ENCODE results near the gene BABAM2.

BABAM2 gene

DNA sequence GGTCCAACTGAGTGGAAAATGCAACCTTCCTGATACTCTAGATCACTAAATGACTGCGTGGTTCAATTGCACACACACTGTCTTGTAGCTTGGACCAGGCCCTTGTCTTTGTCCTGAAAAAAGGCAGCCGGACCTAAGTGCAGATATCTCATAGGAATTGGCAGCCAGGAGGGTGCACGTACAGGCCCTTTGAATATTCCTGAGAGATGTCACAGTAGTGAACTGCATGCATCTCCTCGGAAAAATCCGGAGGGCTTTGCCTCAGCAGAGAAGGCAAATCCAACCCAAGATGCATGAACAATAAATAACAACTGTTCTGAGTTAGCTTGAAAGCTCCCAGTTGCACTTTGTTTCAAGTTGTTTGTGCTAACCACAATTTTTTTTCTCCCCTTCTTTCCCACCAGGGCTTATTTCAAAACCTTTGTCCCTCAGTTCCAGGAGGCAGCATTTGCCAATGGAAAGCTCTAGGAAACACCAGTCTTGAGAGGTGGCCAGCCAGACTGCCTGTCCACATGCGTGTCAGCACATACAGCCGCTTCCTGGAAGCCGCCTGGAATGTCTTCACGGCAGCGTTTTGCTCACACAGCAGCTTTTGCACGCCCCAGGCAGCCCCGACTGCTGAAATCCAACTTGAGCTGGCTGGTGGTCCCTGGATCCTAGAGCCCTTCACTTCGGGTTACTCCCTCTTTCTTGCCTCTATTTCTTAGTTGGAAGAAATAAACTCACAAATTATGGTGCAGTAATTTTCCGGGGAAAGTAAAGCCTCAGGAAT is 447.7 kb downstream of the BABAM2 start:
- DNase-seq (ENCODE audit: low read depth), result no peak

DNA sequence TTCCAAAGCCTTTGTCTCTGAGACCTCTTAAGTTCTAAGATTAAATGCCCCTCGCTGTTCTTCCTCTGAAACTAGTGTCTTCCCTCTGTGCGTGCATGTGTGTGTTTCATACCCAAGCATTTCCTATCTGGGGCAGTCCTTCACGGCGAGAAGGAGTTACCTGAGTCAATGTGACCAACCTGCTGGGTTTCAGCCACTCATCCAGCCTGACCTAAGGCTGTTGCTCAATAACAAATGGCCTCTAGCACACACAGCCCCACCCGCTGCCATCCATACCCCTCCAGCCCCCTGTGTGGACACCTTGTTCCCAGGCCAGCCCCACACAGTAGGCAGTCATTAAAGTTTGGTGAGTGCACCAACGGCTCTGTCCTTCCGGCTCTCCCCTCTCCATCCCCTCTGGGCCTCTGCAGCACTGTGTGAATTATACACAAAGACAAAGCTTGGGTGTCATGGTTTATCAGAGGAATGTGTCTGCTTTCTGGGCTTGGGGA is 448.3 kb downstream of the BABAM2 start:
- TF ChIP-seq POLR2A (IDR thresholded peaks at IDR 0.05; ENCODE audit: extremely low read depth, insufficient read length) (no peak), MYC (IDR thresholded peaks at IDR 0.05; ENCODE audit: low read depth, low read length) (no peak)
- TF ChIP-seq, protein P1, sequence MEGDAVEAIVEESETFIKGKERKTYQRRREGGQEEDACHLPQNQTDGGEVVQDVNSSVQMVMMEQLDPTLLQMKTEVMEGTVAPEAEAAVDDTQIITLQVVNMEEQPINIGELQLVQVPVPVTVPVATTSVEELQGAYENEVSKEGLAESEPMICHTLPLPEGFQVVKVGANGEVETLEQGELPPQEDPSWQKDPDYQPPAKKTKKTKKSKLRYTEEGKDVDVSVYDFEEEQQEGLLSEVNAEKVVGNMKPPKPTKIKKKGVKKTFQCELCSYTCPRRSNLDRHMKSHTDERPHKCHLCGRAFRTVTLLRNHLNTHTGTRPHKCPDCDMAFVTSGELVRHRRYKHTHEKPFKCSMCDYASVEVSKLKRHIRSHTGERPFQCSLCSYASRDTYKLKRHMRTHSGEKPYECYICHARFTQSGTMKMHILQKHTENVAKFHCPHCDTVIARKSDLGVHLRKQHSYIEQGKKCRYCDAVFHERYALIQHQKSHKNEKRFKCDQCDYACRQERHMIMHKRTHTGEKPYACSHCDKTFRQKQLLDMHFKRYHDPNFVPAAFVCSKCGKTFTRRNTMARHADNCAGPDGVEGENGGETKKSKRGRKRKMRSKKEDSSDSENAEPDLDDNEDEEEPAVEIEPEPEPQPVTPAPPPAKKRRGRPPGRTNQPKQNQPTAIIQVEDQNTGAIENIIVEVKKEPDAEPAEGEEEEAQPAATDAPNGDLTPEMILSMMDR (IDR thresholded peaks at IDR 0.05; ENCODE audit: low read depth, low read length), result no peak
- TF ChIP-seq, protein P2, sequence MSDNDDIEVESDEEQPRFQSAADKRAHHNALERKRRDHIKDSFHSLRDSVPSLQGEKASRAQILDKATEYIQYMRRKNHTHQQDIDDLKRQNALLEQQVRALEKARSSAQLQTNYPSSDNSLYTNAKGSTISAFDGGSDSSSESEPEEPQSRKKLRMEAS (IDR thresholded peaks at IDR 0.05; ENCODE audit: low read depth, low read length), result no peak
- H3K4me3 ChIP-seq (ENCODE audit: low read depth, low read length), result no peak overlapping the region
- no peak for DNase-seq (ENCODE audit: low read depth)

More for the DNA sequence above, 447.7 kb downstream of the BABAM2 start:
- H3K4me3 ChIP-seq (ENCODE audit: low read depth, low read length), result no peak overlapping the region
- TF ChIP-seq, protein P1 (IDR thresholded peaks at IDR 0.05; ENCODE audit: low read depth, low read length), result no peak
- TF ChIP-seq, protein P2 (IDR thresholded peaks at IDR 0.05; ENCODE audit: low read depth, low read length), result no peak
- TF ChIP-seq POLR2A (IDR thresholded peaks at IDR 0.05; ENCODE audit: extremely low read depth, insufficient read length) (no peak), MYC (IDR thresholded peaks at IDR 0.05; ENCODE audit: low read depth, low read length) (no peak)

DNA sequence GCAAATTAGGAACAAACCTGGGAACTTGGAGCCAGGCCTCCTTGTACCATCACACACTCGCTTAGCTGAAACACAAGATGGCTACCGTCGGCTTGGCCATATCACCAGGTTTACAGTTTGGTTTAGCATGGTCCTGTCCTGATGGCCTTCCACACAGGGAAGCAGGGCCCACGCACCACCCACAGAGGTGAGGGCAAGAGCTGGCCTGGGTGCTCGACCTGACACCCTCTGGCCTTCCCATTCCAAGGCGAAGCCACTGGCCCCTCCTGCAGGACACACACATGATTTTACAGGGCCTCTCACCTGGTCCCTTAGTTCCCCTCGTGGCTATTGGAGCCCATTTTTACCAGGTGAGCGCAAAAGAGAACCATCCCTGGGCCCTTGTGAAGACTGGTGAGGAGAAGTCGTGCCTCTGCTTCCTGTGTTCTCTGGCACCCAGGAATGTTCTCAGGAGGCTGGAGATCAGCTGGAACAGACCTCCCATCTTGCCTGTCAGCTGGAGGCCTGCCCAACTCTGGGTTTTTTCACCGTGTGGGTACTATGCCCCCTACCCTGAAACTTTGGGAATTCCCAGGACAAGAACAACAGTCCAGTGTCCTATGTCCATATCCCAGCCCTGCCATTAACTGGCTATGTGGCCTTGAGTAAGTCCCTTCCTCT is 449.1 kb downstream of the BABAM2 start:
- TF ChIP-seq MYC (IDR thresholded peaks at IDR 0.05; ENCODE audit: low read depth, low read length) (no peak), POLR2A (IDR thresholded peaks at IDR 0.05; ENCODE audit: extremely low read depth, insufficient read length) (no peak)
- TF ChIP-seq, protein P2 (IDR thresholded peaks at IDR 0.05; ENCODE audit: low read depth, low read length), result no peak
- TF ChIP-seq, protein P1 (IDR thresholded peaks at IDR 0.05; ENCODE audit: low read depth, low read length), result no peak
- no peak overlapping the region for H3K4me3 ChIP-seq (ENCODE audit: low read depth, low read length)
- DNase-seq (ENCODE audit: low read depth), result no peak

DNA sequence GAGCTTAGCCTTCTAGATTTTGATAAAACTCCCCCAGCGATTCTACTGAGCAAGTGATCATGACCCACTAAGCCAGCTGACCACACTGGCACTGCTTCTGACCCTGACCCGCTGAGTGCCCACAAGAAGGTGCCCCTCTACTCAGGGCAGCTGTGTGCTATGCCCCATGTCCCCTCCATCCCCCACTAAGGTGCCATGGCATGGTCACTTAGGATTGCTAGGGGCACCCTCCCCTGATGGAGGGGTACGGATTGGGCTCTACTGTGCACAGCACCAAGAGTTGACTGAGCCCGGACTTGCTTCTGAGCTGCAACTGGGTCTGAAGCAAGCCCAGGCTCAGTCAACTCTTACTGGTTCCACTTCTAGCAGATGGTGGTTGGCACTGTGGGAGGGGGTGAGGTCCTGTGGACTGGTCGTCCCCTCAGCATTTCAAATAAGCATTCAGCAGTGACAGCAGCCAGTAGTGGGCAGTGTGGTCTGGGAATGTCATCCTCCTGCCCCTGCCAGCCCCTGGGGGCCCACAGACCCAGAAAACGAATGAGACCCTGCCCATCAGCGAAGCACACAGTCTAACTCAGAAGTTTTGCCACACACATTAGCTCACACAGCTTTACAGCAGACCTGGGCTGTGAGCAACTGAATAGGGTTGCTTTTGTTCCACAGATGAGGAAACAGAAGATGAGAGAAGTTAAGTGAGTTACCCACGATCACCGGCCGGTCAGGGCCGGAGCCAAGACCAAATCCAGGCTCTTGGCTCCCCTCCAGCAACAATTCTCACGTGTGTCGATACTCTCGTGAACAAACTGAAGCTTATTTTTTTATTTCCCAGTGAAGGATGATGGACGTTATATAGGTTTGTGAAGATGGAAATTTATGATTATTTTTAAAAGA is 450.0 kb downstream of the BABAM2 start:
- H3K4me3 ChIP-seq (ENCODE audit: low read depth, low read length), result no peak overlapping the region
- DNase-seq (ENCODE audit: low read depth), result no peak
- TF ChIP-seq MYC (IDR thresholded peaks at IDR 0.05; ENCODE audit: low read depth, low read length) (no peak), POLR2A (IDR thresholded peaks at IDR 0.05; ENCODE audit: extremely low read depth, insufficient read length) (no peak)
- TF ChIP-seq, protein P1 (IDR thresholded peaks at IDR 0.05; ENCODE audit: low read depth, low read length), result peak; percentile 23
- TF ChIP-seq, protein P2 (IDR thresholded peaks at IDR 0.05; ENCODE audit: low read depth, low read length), result no peak

DNA sequence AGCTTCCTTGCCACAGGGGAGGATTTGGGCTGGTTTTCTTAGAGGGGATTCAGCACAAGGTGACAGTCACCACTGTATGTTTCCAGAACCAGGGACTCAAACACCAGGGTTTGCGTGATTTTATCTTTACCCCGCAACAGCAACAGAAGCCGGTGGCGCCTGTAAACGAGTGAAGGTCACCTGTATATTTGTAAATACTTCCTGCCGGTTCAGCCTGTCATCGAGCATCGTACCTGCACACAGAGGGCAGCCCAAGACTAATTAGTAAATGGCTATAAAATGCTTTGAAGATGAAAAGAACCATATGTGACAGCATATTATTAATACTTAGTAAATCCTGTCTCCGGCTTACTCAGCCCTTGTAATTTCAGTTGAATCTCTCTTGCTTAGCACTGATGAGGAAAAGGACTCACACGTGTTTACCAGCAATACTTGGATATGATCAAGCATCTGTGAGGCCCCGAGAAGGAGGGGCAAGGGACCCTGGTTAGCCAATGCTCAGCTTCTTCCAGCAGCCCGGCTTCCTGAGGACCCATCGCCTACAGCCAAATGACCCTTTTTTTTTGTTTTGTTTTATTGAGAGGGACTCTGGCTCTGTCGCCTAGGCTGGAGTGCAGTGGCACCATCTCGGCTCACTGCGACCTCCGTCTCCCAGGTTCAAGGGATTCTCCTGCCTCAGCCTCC is 450.8 kb downstream of the BABAM2 start:
- DNase-seq (ENCODE audit: low read depth), result no peak
- TF ChIP-seq, protein P2 (IDR thresholded peaks at IDR 0.05; ENCODE audit: low read depth, low read length), result no peak
- TF ChIP-seq POLR2A (IDR thresholded peaks at IDR 0.05; ENCODE audit: extremely low read depth, insufficient read length), result no peak
- no peak for TF ChIP-seq MYC (IDR thresholded peaks at IDR 0.05; ENCODE audit: low read depth, low read length)
- TF ChIP-seq, protein P1 (IDR thresholded peaks at IDR 0.05; ENCODE audit: low read depth, low read length), result no peak
- no peak overlapping the region for H3K4me3 ChIP-seq (ENCODE audit: low read depth, low read length)
